Smooth muscle cell (in vitro differentiated cells): ENCODE results near the gene MAGI2. TPM values are rescaled to one million over a fixed set of nuclear protein-coding genes. Genes with fewer than 3 reads are reported as not detected.

Source experiments
- DNase-seq: peaks from one replicate; lab custom pipeline; 2025; ENCODE audit not compliant: unreplicated experiment; lab: John Stamatoyannopoulos, UW
- H2AFZ ChIP-seq: fragments of 200-600 bp; sonication (generic); 2 replicates; pipeline ENCODE4 v1.6.0; 2016; ENCODE audit warnings: antibody characterized with exemption, low read depth, mild to moderate bottlenecking
- H3F3A ChIP-seq: fragments of 200-600 bp; sonication (generic); 2 replicates; pipeline ENCODE4 v1.6.0; 2017; ENCODE audit warnings: antibody characterized with exemption, low read depth
- H3K27ac ChIP-seq: fragments of 200-600 bp; sonication (generic); 2 replicates; pipeline ENCODE4 v1.5.1; 2016; ENCODE audit warnings: low read depth, mild to moderate bottlenecking
- H3K27me3 ChIP-seq: fragments of 200-600 bp; sonication (generic); 2 replicates; pipeline ENCODE4 v1.6.1; 2016; ENCODE audit warnings: low read depth, mild to moderate bottlenecking
- H3K36me3 ChIP-seq: fragments of 200-600 bp; sonication (generic); 2 replicates; pipeline ENCODE4 v1.5.1; 2016; ENCODE audit warnings: low read depth
- H3K4me1 ChIP-seq: fragments of 200-600 bp; sonication (generic); 2 replicates; pipeline ENCODE4 v1.5.1; 2016; ENCODE audit warnings: low read depth
- H3K4me2 ChIP-seq: fragments of 200-600 bp; sonication (generic); 2 replicates; pipeline ENCODE4 v1.6.0; 2016; ENCODE audit warnings: mild to moderate bottlenecking
- H3K4me3 ChIP-seq: fragments of 200-600 bp; sonication (generic); 2 replicates; pipeline ENCODE4 v1.5.1; 2016; ENCODE audit warnings: mild to moderate bottlenecking
- H3K79me2 ChIP-seq: fragments of 200-600 bp; sonication (generic); 2 replicates; pipeline ENCODE4 v1.6.0; 2016; ENCODE audit warnings: low read depth, mild to moderate bottlenecking
- H3K9ac ChIP-seq: fragments of 200-600 bp; sonication (generic); 2 replicates; pipeline ENCODE4 v1.6.0; 2016; ENCODE audit warnings: low read depth
- H3K9me3 ChIP-seq: fragments of 200-600 bp; sonication (generic); replicated peaks from 2 replicates; pipeline ENCODE4 v1.5.1; 2016; ENCODE audit warnings: low read depth
- H4K20me1 ChIP-seq: fragments of 200-600 bp; sonication (generic); 2 replicates; pipeline ENCODE4 v1.6.0; 2016; ENCODE audit warnings: low read depth
- CTCF ChIP-seq: fragments of 200-600 bp; sonication (generic); IDR thresholded peaks from 2 replicates; pipeline ENCODE4 v1.5.1; 2017; ENCODE audit warnings: borderline replicate concordance, mild to moderate bottlenecking, antibody characterized with exemption; ENCODE audit not compliant: insufficient read depth, poor library complexity, severe bottlenecking
- WGBS: methylation state at CpG from one replicate; pipeline ENCODE4 v1.1.7; 2016; ENCODE audit warnings: low lambda C conversion rate; 5-methylcytosine and 5-hydroxymethylcytosine counted together
- polyA plus RNA-seq: library from polyadenylated mRNA; unstranded; fragments of >200 nt; fragmentation: Nextera tagmentation; extraction: Ambion mirVana; gene quantifications from 2 replicates; pipeline ENCODE4 v1.2.1, GENCODE V29; 2016
- total RNA-seq: library from RNA; depleted of rRNA; stranded (reverse); fragments of >200 nt; gene quantifications from 2 replicates; pipeline ENCODE4 v1.2.3, GENCODE V29; 2014

Gene MAGI2
- total and polyA plus RNA-seq, 2 experiments from 2014 or later, result 3.4 to 10.7 TPM

DNA sequence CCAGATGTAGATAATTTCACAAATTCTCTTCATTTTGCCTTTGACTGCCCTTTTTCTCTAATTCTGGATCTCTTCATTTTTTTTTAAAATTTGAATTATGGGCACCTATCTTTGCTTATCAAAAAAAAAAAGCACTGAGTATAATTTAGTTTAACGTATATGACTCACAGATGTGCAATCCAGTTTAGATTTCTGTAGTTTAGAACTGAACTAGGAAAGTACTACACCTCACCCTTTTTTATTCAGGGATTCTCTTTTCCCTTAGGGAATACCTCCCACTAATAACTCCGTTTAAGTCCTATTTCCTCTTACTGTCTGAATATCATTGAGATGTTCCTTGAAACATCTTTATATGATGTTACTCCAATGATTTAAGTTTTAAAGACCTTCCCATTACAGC, 665.0 kb downstream of the MAGI2 start:
- no peaks in the 10 kb centered on the region for H3K36me3 ChIP-seq
- no peak for TF ChIP-seq CTCF
- no peak for DNase-seq
- no peak overlapping the region for H3K4me3 ChIP-seq
- no peak overlapping the region for H3K27ac ChIP-seq
- no peaks in the 10 kb centered on the region for H3F3A ChIP-seq
- no peaks in the 10 kb centered on the region for H3K79me2 ChIP-seq
- no peak overlapping the region for H3K4me2 ChIP-seq
- H4K20me1 ChIP-seq, result no peaks in the 10 kb centered on the region
- 71% methylated on average over 2 of the region's 2 CpGs for WGBS
- H2AFZ ChIP-seq, result no peak overlapping the region
- no peaks in the 10 kb centered on the region for H3K4me1 ChIP-seq
- H3K9me3 ChIP-seq, result no peaks in the 10 kb centered on the region
- no peaks in the 10 kb centered on the region for H3K27me3 ChIP-seq
- no peak overlapping the region for H3K9ac ChIP-seq

DNA sequence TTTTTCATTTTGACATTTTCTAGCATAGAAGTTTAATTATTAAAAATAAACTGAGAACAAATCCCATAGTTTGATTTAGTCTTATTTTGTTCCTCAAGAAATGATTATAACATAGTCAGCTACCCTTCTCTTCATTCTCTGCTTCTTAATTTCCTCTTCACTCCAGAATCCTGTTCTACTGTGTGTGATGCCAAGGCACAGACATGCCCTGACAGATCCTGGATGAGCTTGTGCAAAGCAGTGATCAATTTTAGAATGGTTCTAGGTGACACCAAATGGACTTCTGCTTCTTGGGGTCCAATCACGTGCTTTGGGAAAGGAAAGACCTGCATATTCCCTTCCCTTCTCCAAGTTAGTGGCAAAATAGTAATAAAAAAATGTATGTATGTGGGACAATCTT, 665.6 kb downstream of the MAGI2 start:
- no peaks in the 10 kb centered on the region for H3K36me3 ChIP-seq
- no peak overlapping the region for H3K4me3 ChIP-seq
- H4K20me1 ChIP-seq, result no peaks in the 10 kb centered on the region
- no peak for TF ChIP-seq CTCF
- H3K4me1 ChIP-seq, result no peaks in the 10 kb centered on the region
- no peaks in the 10 kb centered on the region for H3K27me3 ChIP-seq
- H2AFZ ChIP-seq, result no peak overlapping the region
- H3K27ac ChIP-seq, result no peak overlapping the region
- H3K9me3 ChIP-seq, result no peaks in the 10 kb centered on the region
- no peak overlapping the region for H3K4me2 ChIP-seq
- no peaks in the 10 kb centered on the region for H3K79me2 ChIP-seq
- DNase-seq, result no peak
- 78% methylated on average over 1 of the region's 1 CpG for WGBS
- H3F3A ChIP-seq, result no peaks in the 10 kb centered on the region
- no peak overlapping the region for H3K9ac ChIP-seq

GRCh38 chr7:78786055-78786454, 667.4 kb downstream of the MAGI2 start:
- no peak for DNase-seq
- no peaks in the 10 kb centered on the region for H4K20me1 ChIP-seq
- no peaks in the 10 kb centered on the region for H3K79me2 ChIP-seq
- no peaks in the 10 kb centered on the region for H3K27me3 ChIP-seq
- H3K9me3 ChIP-seq, result no peaks in the 10 kb centered on the region
- H3F3A ChIP-seq, result no peaks in the 10 kb centered on the region
- H3K27ac ChIP-seq, result no peak overlapping the region
- H3K36me3 ChIP-seq, result no peaks in the 10 kb centered on the region
- no peak overlapping the region for H2AFZ ChIP-seq
- H3K4me2 ChIP-seq, result no peak overlapping the region
- H3K9ac ChIP-seq, result no peak overlapping the region
- H3K4me1 ChIP-seq, result no peaks in the 10 kb centered on the region
- TF ChIP-seq CTCF, result no peak
- H3K4me3 ChIP-seq, result no peak overlapping the region
- 98% methylated on average over 2 of the region's 2 CpGs for WGBS

GRCh38 chr7:78783179-78783962, 670.1 kb downstream of the MAGI2 start:
- WGBS, result 92% methylated on average over 9 of the region's 9 CpGs
- Histone ChIP-seq H3K9me3 (no peaks in the 10 kb centered on the region), H2AFZ (no peak overlapping the region), H3K4me2 (no peak overlapping the region), H3K27ac (no peak overlapping the region), H3K27me3 (no peaks in the 10 kb centered on the region), H3K4me1 (no peaks in the 10 kb centered on the region), H3F3A (no peaks in the 10 kb centered on the region), H4K20me1 (no peaks in the 10 kb centered on the region), H3K9ac (no peak overlapping the region), H3K36me3 (no peaks in the 10 kb centered on the region), H3K4me3 (no peak overlapping the region), H3K79me2 (no peaks in the 10 kb centered on the region)
- TF ChIP-seq CTCF, result no peak
- no peak for DNase-seq
